GM21529 (cell line): ENCODE data around the gene RARA.
"Not testable (repeated sequence)": the region's sequence is repeated elsewhere in the genome, so short reads cannot be mapped to it uniquely, and the experiment has no call there.

Experiments
- ATAC-seq: cut with Tn5 transposase; IDR thresholded peaks from one replicate; pipeline ENCODE4 v1.9.1; 2021; ENCODE audit not compliant: unreplicated experiment

Gene RARA

GRCh38 chr17:40297511-40297910 is 11.5 kb upstream of the RARA start:
- ATAC-seq = no peak

GRCh38 chr17:40298726-40299125 is 10.3 kb upstream of the RARA start:
- no peak for ATAC-seq

DNA sequence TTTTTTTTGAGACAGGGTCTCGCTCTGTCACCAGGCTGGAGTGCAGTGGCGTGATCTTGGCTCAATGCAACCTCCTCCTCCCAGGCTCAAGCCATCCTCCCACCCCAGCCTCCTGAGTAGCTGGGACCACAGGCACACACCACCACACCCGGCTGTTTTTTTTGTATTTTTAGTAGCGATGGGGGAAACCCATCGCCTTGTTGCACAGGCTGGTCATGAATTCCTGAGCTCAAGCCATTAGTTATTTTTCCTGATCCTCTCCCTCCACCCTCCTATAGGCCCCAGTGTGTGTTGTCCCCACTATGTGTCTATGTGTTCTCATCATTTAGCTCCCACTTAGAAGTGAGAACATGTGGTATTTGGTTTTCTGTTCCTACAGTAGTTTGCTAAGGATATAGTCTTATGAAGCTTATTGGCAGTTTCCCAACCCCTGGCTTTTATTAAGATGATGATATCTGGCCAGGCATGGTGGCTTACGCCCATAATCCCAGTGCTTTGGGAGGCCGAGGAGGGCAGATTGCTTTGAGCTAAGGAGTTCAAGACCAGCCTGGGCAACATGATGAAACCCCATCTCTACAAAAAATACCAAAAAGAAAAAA is 9.7 kb upstream of the RARA start:
- ATAC-seq = not testable (repeated sequence)

GRCh38 chr17:40301315-40301714 is 7.7 kb upstream of the RARA start:
- no peak for ATAC-seq

GRCh38 chr17:40303009-40303657 is 5.8 kb upstream of the RARA start:
- no peak for ATAC-seq

DNA sequence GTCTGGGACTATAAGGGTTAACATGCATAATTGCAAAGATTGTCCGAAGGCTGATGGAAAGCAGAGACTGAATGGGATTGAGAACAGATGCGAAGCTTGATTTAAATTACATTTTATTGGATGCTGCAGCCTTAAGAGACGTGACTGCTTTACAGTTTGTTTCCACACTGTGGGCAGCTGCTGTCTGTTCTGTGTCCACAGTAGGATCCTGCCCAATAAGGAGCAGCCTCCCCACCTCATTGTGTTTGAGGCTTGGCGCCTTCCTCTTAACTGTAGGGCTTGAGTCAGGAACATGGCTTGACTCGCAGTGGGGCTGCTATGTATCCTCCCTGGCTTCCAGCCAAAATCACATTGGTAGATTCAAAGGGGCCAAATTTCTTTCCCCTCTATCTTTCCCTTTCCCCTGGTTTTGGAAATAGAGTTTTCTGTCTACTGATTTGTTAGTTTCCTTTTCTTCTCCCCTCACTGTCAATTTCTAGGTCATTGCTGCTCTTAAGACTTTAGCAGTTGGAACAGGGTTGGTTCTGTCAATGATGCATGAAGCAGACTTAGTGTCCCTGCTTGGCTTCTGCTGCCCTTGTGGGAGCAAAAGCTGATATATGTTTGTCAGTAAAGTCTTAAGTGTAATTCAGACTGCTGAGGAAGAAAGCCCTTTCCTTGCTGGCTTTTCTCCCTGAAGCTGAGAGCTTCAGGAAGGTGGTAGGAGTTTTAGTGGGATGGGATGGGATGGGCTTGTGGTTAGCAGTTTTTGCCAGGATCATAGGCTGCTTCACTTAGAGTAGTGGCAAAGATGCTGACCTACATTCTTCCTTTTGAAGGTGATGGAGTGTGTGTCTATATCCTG is 5.0 kb upstream of the RARA start:
- ATAC-seq = no peak

DNA sequence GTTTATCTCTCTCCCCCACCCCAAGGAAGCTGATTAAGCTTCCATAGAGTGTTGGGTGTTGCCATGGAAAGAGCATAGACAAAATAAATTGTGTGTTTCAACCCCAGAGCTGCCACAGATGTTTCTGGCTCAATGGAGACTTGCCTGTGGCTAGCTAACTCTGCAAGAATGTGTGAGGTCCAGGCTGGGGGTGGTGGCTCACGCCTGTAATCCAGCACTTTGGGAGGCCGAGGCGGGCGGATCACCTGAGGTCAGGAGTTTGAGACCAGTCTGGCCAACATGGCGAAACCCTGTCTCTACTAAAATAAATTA is 4.5 kb upstream of the RARA start:
- ATAC-seq = not testable (repeated sequence)

GRCh38 chr17:40304866-40305265 is 4.1 kb upstream of the RARA start:
- ATAC-seq = not testable (repeated sequence)

GRCh38 chr17:40306395-40306794 is 2.6 kb upstream of the RARA start:
- ATAC-seq = no peak

DNA sequence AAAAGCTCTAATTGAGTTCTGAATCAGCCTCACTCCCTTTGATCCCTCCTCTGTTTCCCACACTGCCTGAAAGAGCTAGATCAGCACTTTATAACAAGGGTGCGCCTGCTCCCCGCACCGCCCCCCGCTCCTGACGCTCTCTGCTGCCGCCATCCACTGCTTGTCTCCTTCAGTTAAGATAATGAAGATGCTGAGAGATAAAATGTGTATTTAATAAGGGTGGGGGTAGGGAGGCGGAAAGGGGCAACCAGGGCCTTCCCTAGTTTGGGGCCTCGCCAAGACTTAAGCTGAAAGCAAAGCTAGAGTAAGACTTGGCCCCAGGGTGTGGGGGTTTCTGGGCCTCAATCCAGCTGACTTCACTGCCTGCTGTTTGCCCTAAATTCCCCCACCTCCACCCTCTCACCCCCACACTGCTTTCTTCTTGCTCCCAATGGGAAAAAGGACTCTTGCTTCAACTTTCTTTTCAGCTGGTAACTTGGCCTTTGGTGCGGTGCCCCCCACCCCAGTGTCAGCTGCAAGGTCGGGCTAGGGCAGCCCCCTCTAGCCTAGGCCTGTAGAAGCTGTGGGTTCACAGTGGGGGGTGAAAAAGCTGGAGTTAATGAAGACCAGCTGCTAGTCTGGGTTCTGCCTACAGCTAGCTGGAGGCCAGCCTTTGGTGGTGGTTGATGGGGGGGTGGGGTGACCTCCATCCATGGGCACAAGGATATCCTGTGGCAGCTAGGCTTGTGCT is 1.8 kb upstream of the RARA start:
- ATAC-seq = no peak

DNA sequence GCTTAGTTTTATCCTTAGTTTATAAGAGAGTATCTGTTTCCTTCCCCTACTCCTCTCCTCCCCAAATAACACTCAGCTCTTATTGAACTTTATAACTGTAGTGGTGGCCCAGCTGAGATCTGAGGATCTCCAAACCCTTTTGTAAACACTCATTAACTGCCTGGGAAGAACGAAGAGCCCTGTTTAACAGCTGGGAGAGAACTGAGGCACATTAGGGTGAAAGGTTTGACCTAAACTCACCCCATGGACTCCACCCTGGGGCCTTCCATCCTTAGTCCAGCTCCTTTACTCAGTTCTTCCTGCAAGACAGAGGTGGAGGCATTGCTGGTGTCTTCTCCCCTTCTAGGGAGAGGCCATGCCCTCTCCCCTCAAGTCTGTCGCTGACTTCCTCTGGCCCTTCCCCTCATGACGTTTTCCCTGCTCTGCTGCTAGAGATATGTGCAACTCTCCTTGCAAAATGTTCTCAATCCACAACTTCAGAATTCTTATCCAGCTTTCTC is 1.2 kb upstream of the RARA start:
- no peak for ATAC-seq

DNA sequence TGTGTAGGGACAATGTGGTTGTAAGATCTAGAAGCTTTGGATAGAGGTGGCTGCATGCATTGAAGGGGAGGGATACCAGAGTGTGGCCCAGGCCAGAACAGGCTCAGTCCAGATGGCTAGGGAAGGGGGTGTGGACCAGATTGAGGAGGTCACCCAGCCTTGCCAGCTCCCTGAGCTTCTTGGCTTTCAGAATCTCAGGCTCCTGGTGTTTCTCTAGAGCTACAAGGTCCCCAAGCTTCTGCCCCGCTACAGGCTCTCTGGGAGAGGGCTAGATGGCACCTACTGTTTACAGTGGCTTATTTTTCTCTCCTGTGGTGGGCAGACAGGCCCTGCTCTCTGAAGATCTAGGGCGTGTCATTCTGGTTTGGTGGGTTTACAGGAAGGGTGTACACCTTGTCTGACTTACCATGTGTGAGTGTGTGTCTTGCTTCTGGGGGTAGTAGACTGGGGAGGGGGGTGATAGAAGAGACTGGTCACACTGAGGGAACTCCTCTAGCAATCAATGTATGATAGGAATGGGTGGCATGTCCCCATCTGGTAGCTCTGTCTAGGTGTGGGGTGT is 1.1 kb downstream of the RARA start:
- ATAC-seq = no peak

GRCh38 chr17:40310882-40311391 is 2.0 kb downstream of the RARA start:
- no peak for ATAC-seq

- no peak for ATAC-seq
Observed at GRCh38 chr17:40311575-40311974, 2.6 kb downstream of the RARA start.

DNA sequence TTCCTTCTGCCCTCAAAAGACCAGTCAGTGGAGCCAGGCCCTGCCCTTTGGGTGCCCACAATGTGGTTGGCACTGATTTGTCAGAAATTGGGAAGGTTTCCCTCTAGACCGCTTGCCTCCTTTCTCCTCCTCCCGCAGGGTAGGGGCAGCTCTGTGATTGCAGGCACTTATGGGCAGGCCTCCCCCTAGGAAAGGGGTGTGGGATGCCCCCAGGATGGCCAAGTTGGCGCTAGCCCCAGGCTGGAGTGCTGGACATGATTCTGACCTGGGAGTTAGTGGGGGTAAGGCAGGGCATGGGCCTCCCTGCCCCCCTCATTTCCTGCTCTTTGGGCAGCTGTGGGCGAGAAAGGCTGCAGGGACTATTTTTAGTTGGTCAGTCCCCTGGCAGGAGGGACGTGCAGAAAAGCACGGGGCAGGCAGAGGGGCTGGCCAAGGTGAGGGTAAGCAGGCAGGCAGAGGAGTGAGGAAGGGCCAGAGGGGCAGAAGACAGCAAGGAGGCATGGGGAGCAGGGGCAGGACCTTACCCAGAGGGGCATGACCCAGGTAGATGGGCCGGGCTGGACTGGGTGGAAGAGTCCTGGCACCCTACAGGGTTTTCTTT is 3.3 kb downstream of the RARA start:
- no peak for ATAC-seq

DNA sequence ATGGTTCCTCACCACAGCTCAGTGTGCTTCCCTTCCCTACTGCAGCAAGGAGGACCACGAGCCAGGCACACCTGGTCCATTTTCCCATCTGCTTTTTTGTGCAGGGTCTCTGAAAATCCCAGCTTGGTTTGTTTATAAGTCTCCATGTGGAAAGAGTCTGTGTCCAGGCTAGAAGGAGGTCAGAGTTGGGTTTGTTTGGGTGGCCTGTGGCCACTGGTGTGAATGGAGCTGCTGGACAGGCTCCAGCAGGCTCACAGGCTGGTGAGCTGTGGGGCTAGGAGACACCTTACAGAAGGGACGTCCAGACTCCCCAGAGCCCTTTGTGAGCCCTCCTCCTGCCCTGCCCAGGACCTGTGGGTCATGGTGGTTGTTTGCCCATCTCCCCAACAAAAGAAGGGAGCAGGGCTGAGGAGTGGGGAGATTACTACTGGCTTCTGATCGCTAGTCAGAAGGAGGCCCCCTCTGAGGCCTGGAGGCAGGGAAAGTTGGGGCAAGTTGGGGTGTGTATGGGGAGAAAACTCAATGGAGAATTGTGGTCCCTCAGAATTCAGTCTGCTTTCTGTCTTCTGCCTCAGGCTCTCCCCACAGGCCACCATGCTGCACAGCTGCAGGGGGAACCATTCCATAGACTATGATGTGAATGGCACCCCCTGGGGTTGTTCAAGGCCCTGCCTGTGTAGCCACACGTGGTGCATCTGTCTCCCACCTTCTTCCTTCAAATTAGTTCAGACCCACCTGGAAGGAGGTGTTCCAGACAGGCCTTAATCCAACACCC is 4.1 kb downstream of the RARA start:
- ATAC-seq = no peak

- no peak for ATAC-seq
Observed at GRCh38 chr17:40313668-40314583, 4.9 kb downstream of the RARA start.

GRCh38 chr17:40314584-40314956 is 5.6 kb downstream of the RARA start:
- no peak for ATAC-seq

DNA sequence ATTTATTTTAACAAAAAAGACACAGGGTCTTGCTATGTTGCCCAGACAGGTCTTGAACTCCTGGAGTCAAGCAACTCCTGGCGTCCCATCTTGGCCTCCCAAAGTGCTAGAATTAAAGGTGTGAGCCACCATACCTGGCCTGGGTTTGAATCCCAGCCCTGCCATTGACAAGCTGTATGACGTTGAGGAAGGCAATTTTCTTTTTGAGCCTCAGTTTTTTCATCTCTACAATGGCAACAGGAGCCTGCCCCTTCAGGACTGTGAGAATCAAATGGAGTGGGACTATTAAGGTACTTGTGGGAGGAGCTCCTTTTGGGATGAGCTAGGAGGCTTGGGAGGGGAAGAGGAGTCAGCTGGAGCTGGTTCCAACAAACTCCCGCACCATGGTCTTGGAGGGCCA is 6.2 kb downstream of the RARA start:
- ATAC-seq = no peak
